Stomach (tissue), 9 donors: ENCODE results near the gene FRMD1. TPM values are rescaled to one million over a fixed set of nuclear protein-coding genes. Genes with fewer than 3 reads are reported as not detected.

Experiments used
- DNase-seq, 2 donors: peaks; one replicate each; pipeline versions ENCODE4 v3.0.0 to v3.0.0-alpha.2; 2013 to 2019
- H3K27ac ChIP-seq, 5 donors: fragments of 200-600 bp in 4 of 5; sonication (generic) in 4 of 5; one replicate each; pipeline ENCODE4 v1.5.1; 2013 to 2019; ENCODE audit warnings: mild to moderate bottlenecking in 1 of 5, moderate library complexity in 1 of 5
- H3K27me3 ChIP-seq, 3 donors: fragments of 200-600 bp; sonication (generic); one replicate each; pipeline ENCODE4 v1.5.1; 2017 to 2019; ENCODE audit warnings: mixed run types in 1 of 3
- H3K36me3 ChIP-seq, 4 donors: fragments of 200-600 bp; sonication (generic); 1 replicate in 3 of 4; 2 replicates in 1 of 4; pipeline ENCODE4 v1.5.1; 2016 to 2019
- H3K4me1 ChIP-seq, 4 donors: fragments of 200-600 bp; sonication (generic); one replicate each; pipeline ENCODE4 v1.5.1; 2016 to 2019
- H3K4me3 ChIP-seq, 4 donors: fragments of 200-600 bp; sonication (generic) in 3 of 4; one replicate each; pipeline ENCODE4 v1.5.1; 2016 to 2019; ENCODE audit warnings: mild to moderate bottlenecking in 1 of 4
- H3K9me3 ChIP-seq, 4 donors: fragments of 200-600 bp; sonication (generic); one replicate each; pipeline ENCODE4 v1.5.1; 2016 to 2019
- CTCF ChIP-seq, 7 experiments: fragments of 450-650 bp in 4 of 7; fragments of 200-600 bp in 3 of 7; sonication (generic) in 3 of 7; IDR thresholded peaks; one replicate each; pipeline ENCODE4 v1.5.1; 2016 to 2019; ENCODE audit warnings: antibody characterized with exemption in 7 of 7, control low read depth in 2 of 7, mild to moderate bottlenecking in 1 of 7
- EP300 ChIP-seq: sonication (generic); formaldehyde crosslinking; IDR thresholded peaks from one replicate; pipeline ENCODE4 v1.6.1; 2017; ENCODE audit warnings: antibody characterized with exemption
- POLR2A ChIP-seq, 4 donors: fragments of 450-650 bp; IDR thresholded peaks; one replicate each; pipeline ENCODE4 v1.6.1; 2016; ENCODE audit warnings: antibody characterized with exemption in 4 of 4, control low read depth in 2 of 4, mild to moderate bottlenecking in 1 of 4, moderate library complexity in 1 of 4
- POLR2AphosphoS5 ChIP-seq, 3 donors: sonication (generic); formaldehyde crosslinking; IDR thresholded peaks; one replicate each; pipeline ENCODE4 v1.6.1; 2016; ENCODE audit warnings: antibody characterized with exemption in 3 of 3
- WGBS, 5 donors: extraction: QIAGEN DNeasy Blood & Tissue Kit in 3 of 5; methylation state at CpG; one replicate each; pipeline versions ENCODE4 v1.1.5 to v1.1.7; 2013 to 2018; 5-methylcytosine and 5-hydroxymethylcytosine counted together
- intact Hi-C: fragments of 100-400 bp; cut with DNase I; formaldehyde crosslinking; loops from one replicate; pipeline ENCODE4 v1.15.1; 2023; ENCODE audit warnings: low total_unique reads
- polyA plus RNA-seq, 3 donors: library from polyadenylated mRNA; stranded (reverse); fragments of 200-250 nt; gene quantifications; one replicate each; pipeline ENCODE4 v1.2.3, GENCODE V29; 2013
- total RNA-seq, 5 donors: library from RNA; depleted of rRNA; stranded (reverse); fragments of >200 nt; gene quantifications; one replicate each; pipeline versions ENCODE4 v1.1.0 to v1.2.3, GENCODE V29; 2014 to 2016
- donor health status: healthy with polysubstance abuse.
- donor health status: Bipolar disorder and iron deficiency.
- donor health status: healthy.

FRMD1 gene
- total and polyA plus RNA-seq, 8 donors, result 0.43 to 42.9 (median 7.7) TPM

- Histone ChIP-seq H3K4me3 (no peak overlapping the region), H3K9me3 (no peaks in the 10 kb centered on the region), H3K27me3 (no peaks in the 10 kb centered on the region), H3K4me1 (no peaks in the 10 kb centered on the region), H3K36me3 (no peaks in the 10 kb centered on the region), H3K27ac (no peak overlapping the region)
- intact Hi-C loops, result no loop called here
- 71 to 80% (median 78%) methylated on average over 18 to 22 of the region's 22 CpGs for WGBS, 5 donors
- no peak for DNase-seq
- TF ChIP-seq POLR2AphosphoS5 (IDR thresholded peaks at IDR 0.05), result no peak
- TF ChIP-seq POLR2A (IDR thresholded peaks at IDR 0.05), result no peak
- no peak for TF ChIP-seq CTCF (IDR thresholded peaks at IDR 0.05)
- no peak for TF ChIP-seq EP300
Measured at GRCh38 chr6:168125429-168126001, 46.5 kb upstream of the FRMD1 start.

- 77 to 91% (median 89%) methylated on average over 11 of the region's 11 CpGs for WGBS, 5 donors
- H3K36me3 ChIP-seq, result no peaks in the 10 kb centered on the region
- H3K9me3 ChIP-seq, result no peaks in the 10 kb centered on the region
- no peaks in the 10 kb centered on the region for H3K4me1 ChIP-seq
- H3K4me3 ChIP-seq, result no peak overlapping the region
- H3K27me3 ChIP-seq, result no peaks in the 10 kb centered on the region
- TF ChIP-seq POLR2AphosphoS5 (IDR thresholded peaks at IDR 0.05) (no peak), EP300 (no peak), POLR2A (IDR thresholded peaks at IDR 0.05) (no peak), CTCF (IDR thresholded peaks at IDR 0.05) (no peak)
- H3K27ac ChIP-seq, result no peak overlapping the region
- intact Hi-C loops, result no loop called here
- no peak for DNase-seq
Measured at GRCh38 chr6:168124921-168125320, 45.9 kb upstream of the FRMD1 start.

- no peak overlapping the region for H3K4me3 ChIP-seq
- DNase-seq, result no peak
- 64 to 82% (median 72%) methylated on average over 7 of the region's 7 CpGs for WGBS, 5 donors
Measured at GRCh38 chr6:168124158-168124557, 45.1 kb upstream of the FRMD1 start.

GRCh38 chr6:168123165-168123911, 44.3 kb upstream of the FRMD1 start:
- Histone ChIP-seq H3K27me3 (no peaks in the 10 kb centered on the region), H3K27ac (no peak overlapping the region), H3K36me3 (no peaks in the 10 kb centered on the region), H3K9me3 (no peaks in the 10 kb centered on the region), H3K4me1 (peaks cover 0 to under 1% (median 0%) of the 10 kb centered on the region in 4 donors), H3K4me3 (no peak overlapping the region)
- TF ChIP-seq POLR2AphosphoS5 (IDR thresholded peaks at IDR 0.05) (no peak), POLR2A (IDR thresholded peaks at IDR 0.05) (no peak), EP300 (no peak), CTCF (IDR thresholded peaks at IDR 0.05) (no peak)
- 70 to 86% (median 84%) methylated on average over 8 of the region's 8 CpGs for WGBS, 5 donors
- no peak for DNase-seq
- intact Hi-C loops, result no loop called here

More at GRCh38 chr6:168124158-168124557, 45.1 kb upstream of the FRMD1 start:
- H3K4me1 ChIP-seq, result no peaks in the 10 kb centered on the region
- intact Hi-C loops, result no loop called here
- no peaks in the 10 kb centered on the region for H3K9me3 ChIP-seq
- no peaks in the 10 kb centered on the region for H3K27me3 ChIP-seq
- no peak overlapping the region for H3K27ac ChIP-seq
- H3K36me3 ChIP-seq, result no peaks in the 10 kb centered on the region
- no peak for TF ChIP-seq POLR2A (IDR thresholded peaks at IDR 0.05)
- no peak for TF ChIP-seq CTCF (IDR thresholded peaks at IDR 0.05)
- TF ChIP-seq POLR2AphosphoS5 (IDR thresholded peaks at IDR 0.05), result no peak
- TF ChIP-seq EP300, result no peak
